ENCODE results near the gene TWF2.

TWF2 gene

DNA sequence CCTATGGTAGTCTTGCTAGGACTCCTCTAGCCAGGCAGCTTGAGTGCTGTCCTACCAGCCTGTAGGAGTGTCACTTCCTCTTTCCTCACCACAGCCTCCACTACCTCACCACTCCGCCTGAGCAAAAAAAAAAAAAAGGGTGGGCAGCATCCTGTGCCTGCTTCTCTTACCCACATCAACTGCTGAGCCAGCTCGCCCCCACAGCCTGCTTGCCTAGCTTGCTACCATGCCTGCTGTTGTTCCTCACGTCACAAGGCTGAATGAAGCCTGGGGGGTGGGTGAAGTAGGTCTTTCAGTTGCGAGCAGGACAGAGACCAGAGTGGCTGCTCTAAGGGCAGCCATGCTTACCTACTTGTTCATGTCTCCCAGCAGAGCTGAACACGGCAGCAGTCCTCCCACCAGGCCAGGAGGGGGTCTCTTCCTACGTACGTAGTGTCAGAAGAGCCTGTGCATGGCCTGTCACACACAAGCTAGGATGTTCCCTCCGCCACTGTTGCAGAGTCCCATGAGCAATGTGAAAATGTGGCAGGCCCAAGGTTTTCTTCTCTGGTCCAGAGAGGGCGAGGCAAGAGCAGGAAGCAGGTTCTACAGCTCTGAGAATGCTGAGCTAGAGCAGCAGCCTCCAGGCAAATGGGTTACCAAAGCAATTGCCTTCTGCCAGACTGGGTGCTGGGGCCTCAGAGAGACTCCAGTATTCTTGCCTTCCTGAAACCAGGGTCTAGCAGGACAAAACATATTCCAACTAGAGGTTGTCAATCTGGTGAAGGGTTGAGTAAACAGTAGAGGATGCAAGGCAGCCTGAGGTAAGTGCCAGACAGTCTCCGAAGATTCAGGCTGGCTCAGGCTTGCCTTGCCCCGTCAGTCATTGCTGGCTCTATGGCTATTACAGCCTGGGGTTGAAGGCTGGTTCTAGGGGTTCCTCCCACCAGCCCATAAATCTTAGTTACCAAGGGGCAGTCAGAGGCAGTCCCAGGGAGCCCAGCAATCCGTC lies 14.7 kb upstream of the TWF2 start:
- no peak for DNase-seq (ENCODE audit: low read depth, low spot score)
- POLR2A ChIA-PET: interaction anchor here (0.8 kb wide), 1 partner anchor 14 kb away, joined by 3 read pairs; no protein-coding TSS in a partner anchor

DNA sequence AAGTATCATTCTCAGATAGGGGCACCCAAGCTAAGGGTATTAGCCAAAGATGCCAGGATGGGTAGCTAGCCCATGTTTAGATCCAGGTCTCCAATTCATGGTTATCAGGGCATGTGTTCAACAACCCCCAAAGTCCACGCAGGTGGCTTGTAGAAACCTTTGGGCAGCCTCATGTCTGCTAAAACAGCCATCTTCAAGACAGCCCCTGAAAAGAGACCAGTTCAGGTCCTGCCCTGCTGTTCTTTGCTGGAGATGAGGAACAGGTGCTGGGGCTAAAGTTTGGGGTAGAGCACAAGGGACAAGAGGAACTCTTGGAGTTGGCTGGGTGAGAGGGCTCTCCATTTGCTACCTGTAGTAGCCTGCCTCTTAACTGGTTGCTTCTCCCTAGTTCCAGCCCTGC lies 11.2 kb upstream of the TWF2 start:
- no peak for DNase-seq (ENCODE audit: low read depth, low spot score)
- no peak overlapping the region for H3K4me3 ChIP-seq (ENCODE audit: low read depth, low read length)
- ChIA-PET POLR2A (interaction anchor here (0.9 kb wide), 1 partner anchor 10 kb away, joined by 3 read pairs; no protein-coding TSS in a partner anchor), CTCF (interaction anchor here (1.0 kb wide), 1 partner anchor 27 kb away, joined by 5 read pairs; no protein-coding TSS in a partner anchor)
- TF ChIP-seq, protein P1, sequence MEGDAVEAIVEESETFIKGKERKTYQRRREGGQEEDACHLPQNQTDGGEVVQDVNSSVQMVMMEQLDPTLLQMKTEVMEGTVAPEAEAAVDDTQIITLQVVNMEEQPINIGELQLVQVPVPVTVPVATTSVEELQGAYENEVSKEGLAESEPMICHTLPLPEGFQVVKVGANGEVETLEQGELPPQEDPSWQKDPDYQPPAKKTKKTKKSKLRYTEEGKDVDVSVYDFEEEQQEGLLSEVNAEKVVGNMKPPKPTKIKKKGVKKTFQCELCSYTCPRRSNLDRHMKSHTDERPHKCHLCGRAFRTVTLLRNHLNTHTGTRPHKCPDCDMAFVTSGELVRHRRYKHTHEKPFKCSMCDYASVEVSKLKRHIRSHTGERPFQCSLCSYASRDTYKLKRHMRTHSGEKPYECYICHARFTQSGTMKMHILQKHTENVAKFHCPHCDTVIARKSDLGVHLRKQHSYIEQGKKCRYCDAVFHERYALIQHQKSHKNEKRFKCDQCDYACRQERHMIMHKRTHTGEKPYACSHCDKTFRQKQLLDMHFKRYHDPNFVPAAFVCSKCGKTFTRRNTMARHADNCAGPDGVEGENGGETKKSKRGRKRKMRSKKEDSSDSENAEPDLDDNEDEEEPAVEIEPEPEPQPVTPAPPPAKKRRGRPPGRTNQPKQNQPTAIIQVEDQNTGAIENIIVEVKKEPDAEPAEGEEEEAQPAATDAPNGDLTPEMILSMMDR (IDR thresholded peaks at IDR 0.05; ENCODE audit: insufficient read depth, low read length, missing control alignments): no peak

More for the DNA sequence above, 14.7 kb upstream of the TWF2 start:
- no peak overlapping the region for H3K4me3 ChIP-seq (ENCODE audit: low read depth, low read length)
- CTCF ChIA-PET: interaction anchor here (0.6 to 1.6 kb wide), 3 partner anchors 23 to 231 kb away, joined by 3 to 5 read pairs (median 4); no protein-coding TSS in a partner anchor
- TF ChIP-seq, protein P1 (IDR thresholded peaks at IDR 0.05; ENCODE audit: insufficient read depth, low read length, missing control alignments): no peak

DNA sequence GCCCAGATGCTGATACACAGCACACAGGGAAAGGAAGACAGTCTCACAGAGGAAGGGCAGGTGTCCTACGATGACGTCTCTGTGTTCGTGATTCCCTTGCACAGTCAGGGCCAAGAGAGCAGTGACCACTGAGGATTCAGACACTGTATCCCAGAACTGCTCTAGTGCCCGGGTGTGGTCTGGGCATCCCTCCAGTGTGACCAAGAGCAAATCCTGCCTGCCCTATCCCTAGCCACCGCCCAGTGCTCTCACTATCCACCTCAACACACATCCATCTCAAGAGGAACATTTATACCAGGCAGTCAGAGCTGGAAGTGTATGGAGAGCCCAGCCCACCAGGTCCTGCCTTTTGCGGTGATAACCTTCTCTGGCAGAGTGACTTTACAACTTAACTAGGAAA lies 10.7 kb upstream of the TWF2 start:
- ChIA-PET POLR2A (interaction anchor here (1.9 kb wide), 1 partner anchor 28 kb away, joined by 9 read pairs; the partner anchor contains the start of gene WDR82), CTCF (interaction anchor here (1.0 kb wide), 2 partner anchors 15 to 27 kb away, joined by 3 to 5 read pairs; no protein-coding TSS in a partner anchor)
- DNase-seq (ENCODE audit: low read depth, low spot score): no peak
- TF ChIP-seq, protein P1 (IDR thresholded peaks at IDR 0.05; ENCODE audit: insufficient read depth, low read length, missing control alignments): no peak
- H3K4me3 ChIP-seq (ENCODE audit: low read depth, low read length): no peak overlapping the region

DNA sequence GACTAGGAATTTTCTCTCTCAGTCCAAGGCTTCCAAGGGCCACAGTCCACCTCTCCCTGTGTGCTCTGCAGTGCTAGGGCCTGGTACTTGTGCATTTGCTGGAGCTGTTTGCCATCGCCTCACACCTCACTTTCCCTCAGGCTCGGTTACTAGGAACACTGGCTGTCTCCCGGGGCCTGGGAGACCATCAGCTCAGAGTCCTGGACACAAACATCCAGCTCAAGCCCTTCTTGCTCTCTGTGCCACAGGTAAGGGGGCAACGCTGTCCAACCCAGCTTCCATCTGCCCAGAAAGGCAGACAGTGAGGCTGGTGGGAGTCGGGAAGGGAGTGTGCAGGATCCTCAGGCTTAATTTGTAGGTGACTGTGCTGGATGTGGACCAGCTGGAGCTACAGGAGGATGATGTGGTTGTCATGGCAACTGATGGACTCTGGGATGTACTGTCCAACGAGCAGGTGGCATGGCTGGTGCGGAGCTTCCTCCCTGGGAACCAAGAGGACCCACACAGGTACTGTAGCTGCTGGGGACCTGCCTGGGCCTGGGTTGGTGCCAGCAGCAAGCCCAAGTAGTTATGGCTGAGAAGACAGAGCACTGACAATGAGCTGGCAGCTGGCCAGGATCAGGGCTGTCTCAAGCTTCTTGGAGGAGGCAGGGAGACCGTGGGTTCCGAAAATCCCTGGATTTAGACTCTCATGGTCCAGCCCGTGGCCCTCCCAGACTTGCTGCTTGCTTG lies 10.0 kb upstream of the TWF2 start:
- CTCF ChIA-PET: interaction anchor here (0.6 to 1.5 kb wide), 8 partner anchors 8 to 199 kb away, joined by 3 to 8 read pairs (median 4); no protein-coding TSS in a partner anchor
- no peak overlapping the region for H3K4me3 ChIP-seq (ENCODE audit: low read depth, low read length)
- no peak for DNase-seq (ENCODE audit: low read depth, low spot score)
- TF ChIP-seq, protein P1 (IDR thresholded peaks at IDR 0.05; ENCODE audit: insufficient read depth, low read length, missing control alignments): no peak
- POLR2A ChIA-PET: interaction anchor here (0.7 to 1.9 kb wide), 4 partner anchors 9 to 29 kb away, joined by 3 to 9 read pairs (median 4); partner anchors contain the start of gene WDR82

DNA sequence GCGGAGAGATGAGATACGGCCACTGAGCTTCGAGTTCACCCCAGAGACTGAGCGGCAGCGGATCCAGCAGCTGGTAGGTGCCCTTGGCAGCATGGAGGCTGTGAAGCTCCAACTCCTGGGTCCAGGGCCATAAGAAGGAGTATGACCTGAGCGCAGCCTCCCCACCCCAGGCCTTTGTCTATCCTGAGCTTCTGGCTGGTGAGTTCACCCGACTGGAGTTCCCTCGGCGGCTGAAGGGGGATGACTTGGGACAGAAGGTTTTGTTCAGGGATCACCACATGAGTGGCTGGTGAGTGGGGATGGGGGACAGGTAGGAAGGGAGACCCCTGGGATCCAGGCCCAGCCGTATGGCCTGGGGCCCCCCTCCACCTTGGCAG lies 9.2 kb upstream of the TWF2 start:
- DNase-seq (ENCODE audit: low read depth, low spot score): no peak
- TF ChIP-seq, protein P1 (IDR thresholded peaks at IDR 0.05; ENCODE audit: insufficient read depth, low read length, missing control alignments): no peak
- POLR2A ChIA-PET: interaction anchor here (0.7 to 1.9 kb wide), 4 partner anchors 8 to 30 kb away, joined by 3 to 9 read pairs (median 4); partner anchors contain the start of gene WDR82
- no peak overlapping the region for H3K4me3 ChIP-seq (ENCODE audit: low read depth, low read length)
- CTCF ChIA-PET: interaction anchor here (0.8 to 1.5 kb wide), 6 partner anchors 8 to 200 kb away, joined by 4 to 8 read pairs (median 4); no protein-coding TSS in a partner anchor

All from AG04449 (cell line).